Naive B cell (primary cell): ENCODE results near the gene RCAN3. TPM values are rescaled to one million over a fixed set of nuclear protein-coding genes. Genes with fewer than 3 reads are reported as not detected.

Experiments used
- ATAC-seq, 2 donors: fragments of 150-1000 bp; cut with Tn5 transposase; 2 replicates each; pipeline ENCODE4 v1.10.0; 2021; ENCODE audit warnings: low read depth in 2 of 2, mild to moderate bottlenecking in 2 of 2, moderate library complexity in 2 of 2
- DNase-seq: peaks from one replicate; pipeline ENCODE4 v3.0.0; 2022
- H3K27ac Mint-ChIP-seq, 6 donors: one replicate each; pipeline ENCODE4 v1.8.0; 2020 to 2022; ENCODE audit warnings: mild to moderate bottlenecking in 6 of 6, mixed read lengths in 6 of 6, moderate library complexity in 5 of 6, inconsistent platforms in 2 of 6
- H3K27me3 Mint-ChIP-seq, 3 donors: one replicate each; pipeline ENCODE4 v1.8.0; 2021 to 2022; ENCODE audit warnings: mixed read lengths in 3 of 3, mild to moderate bottlenecking in 1 of 3
- H3K36me3 Mint-ChIP-seq, 2 donors: one replicate each; pipeline ENCODE4 v1.8.0; 2020 to 2022; ENCODE audit warnings: mixed read lengths in 2 of 2, inconsistent platforms in 1 of 2, mild to moderate bottlenecking in 1 of 2
- H3K4me1 Mint-ChIP-seq, 3 donors: one replicate each; pipeline ENCODE4 v1.8.0; 2020 to 2022; ENCODE audit warnings: mixed read lengths in 3 of 3, inconsistent platforms in 1 of 3, mild to moderate bottlenecking in 1 of 3, moderate library complexity in 1 of 3
- H3K4me3 Mint-ChIP-seq, 8 donors: one replicate each; pipeline ENCODE4 v1.8.0; 2020 to 2022; ENCODE audit warnings: mild to moderate bottlenecking in 8 of 8, mixed read lengths in 8 of 8, moderate library complexity in 8 of 8, inconsistent platforms in 2 of 8
- H3K9me3 Mint-ChIP-seq, 7 donors: one replicate each; pipeline ENCODE4 v1.8.0; 2020 to 2022; ENCODE audit warnings: mixed read lengths in 7 of 7, mild to moderate bottlenecking in 5 of 7, inconsistent platforms in 2 of 7, moderate library complexity in 1 of 7
- polyA plus RNA-seq, 6 donors: library from polyadenylated mRNA; unstranded; fragments of 300-500 nt; fragmentation: Illumina TruSeq; gene quantifications; one replicate each; pipeline ENCODE4 v1.2.3, GENCODE V29; 2021; ENCODE audit warnings: low read depth in 6 of 6

RCAN3 gene
- polyA plus RNA-seq, 6 donors from 2014 or later: 25.2 to 38.3 (median 32.0) TPM

DNA sequence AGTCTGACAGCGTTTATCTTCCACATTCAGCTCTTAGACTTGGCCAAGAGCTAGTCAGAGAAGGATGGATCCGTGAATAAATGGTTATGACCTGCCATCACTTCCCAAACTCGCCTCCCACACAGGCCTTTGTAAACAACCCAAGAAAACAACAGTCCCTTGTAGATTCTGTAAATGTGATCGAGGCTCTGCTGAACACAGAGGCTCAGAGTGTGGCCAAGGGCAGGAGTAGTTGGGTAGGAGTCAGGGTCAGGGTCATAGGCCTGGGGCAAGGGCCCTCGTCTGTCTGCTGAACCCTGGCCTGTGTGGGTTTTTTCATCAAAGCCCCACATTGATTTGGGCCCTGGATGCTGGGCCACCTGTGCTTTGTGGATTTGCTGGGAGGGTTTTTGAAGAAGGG is 85.9 kb downstream of the RCAN3 start:
- peaks cover 12 to 30% (median 27%) of the 10 kb centered on the region in 3 donors for H3K27me3 Mint-ChIP-seq
- DNase-seq: no peak
- H3K36me3 Mint-ChIP-seq: no peaks in the 10 kb centered on the region
- no peak for ATAC-seq
- peak overlapping the region in 1 of 8 donors; percentile 40 for H3K4me3 Mint-ChIP-seq
- H3K4me1 Mint-ChIP-seq: peaks cover 0 to 8% (median 7%) of the 10 kb centered on the region in 3 donors
- no peak overlapping the region for H3K27ac Mint-ChIP-seq
- H3K9me3 Mint-ChIP-seq: no peaks in the 10 kb centered on the region

DNA sequence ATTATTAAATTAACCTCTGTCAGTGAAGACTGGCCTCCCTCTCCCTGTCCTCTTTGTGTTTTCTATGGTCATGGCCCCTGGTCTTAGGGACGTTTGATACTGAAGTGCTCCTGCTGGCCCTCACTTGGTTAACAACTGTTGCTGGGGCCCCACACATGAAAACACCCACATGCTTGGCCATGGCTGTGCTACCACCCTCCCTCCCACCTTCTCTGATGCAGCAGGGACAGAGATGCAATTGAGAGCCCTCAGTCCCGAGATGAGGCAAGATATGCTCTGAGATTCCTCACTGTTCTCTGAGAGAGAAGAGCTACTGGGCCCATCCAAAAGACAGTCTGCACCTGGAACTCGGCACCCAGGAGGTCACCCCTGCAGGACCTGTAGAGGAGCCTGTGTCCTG is 86.6 kb downstream of the RCAN3 start:
- Mint-ChIP-seq H3K4me1 (peaks cover 0 to 8% (median 7%) of the 10 kb centered on the region in 3 donors), H3K27me3 (peaks cover 12 to 32% (median 27%) of the 10 kb centered on the region in 3 donors), H3K4me3 (no peak overlapping the region), H3K9me3 (no peaks in the 10 kb centered on the region), H3K36me3 (no peaks in the 10 kb centered on the region), H3K27ac (peak overlapping the region in 1 of 6 donors; percentile 62)
- no peak for DNase-seq
- no peak for ATAC-seq

Other genes starting within 250 kb of the RCAN3 start
- not detected for gene GRHL3, start 183.5 kb upstream of the RCAN3 start, polyA plus RNA-seq
- 1 to 10 TPM; 3.1 to 8.7 (median 3.9) TPM for gene STPG1, start 89.1 kb upstream of the RCAN3 start, polyA plus RNA-seq
- 10 to 100 TPM; 18.3 to 39.8 (median 26.4) TPM for gene NIPAL3, start 87.0 kb upstream of the RCAN3 start, polyA plus RNA-seq
- gene NCMAP, start 53.3 kb downstream of the RCAN3 start, polyA plus RNA-seq: not detected
- gene SRRM1, start 140.5 kb downstream of the RCAN3 start, polyA plus RNA-seq: 100 to 1,000 TPM in 5 of 6 donors, 10 to 100 TPM in 1; 74.8 to 251 (median 144) TPM
- gene CLIC4, start 242.6 kb downstream of the RCAN3 start, polyA plus RNA-seq: 100 to 1,000 TPM in 1 of 6 donors, 10 to 100 TPM in 5; 76.7 to 108 (median 92.1) TPM